ENCODE measurements around the gene ADGRD1. TPM values are rescaled to one million over a fixed set of nuclear protein-coding genes. Genes with fewer than 3 reads are reported as not detected.

The ADGRD1 gene
- total and polyA plus RNA-seq, 2 of the 8 experiments (the other 6 are each of a cell fraction or from before 2014, with no cell fraction given), result 0.36 to 0.48 TPM

- TF ChIP-seq CHD7 (IDR thresholded peaks at IDR 0.05; ENCODE audit: insufficient replicate concordance, low read length) (no peak), SIRT6 (IDR thresholded peaks at IDR 0.05; ENCODE audit: low read length) (no peak), HDAC2 (IDR thresholded peaks at IDR 0.05; ENCODE audit: borderline replicate concordance in 1 of 2, low read depth in 2 of 2, low read length in 2 of 2) (no peak), ZNF274 (IDR thresholded peaks at IDR 0.05; ENCODE audit: borderline replicate concordance, extremely low read depth, low read length) (no peak), RNF2 (IDR thresholded peaks at IDR 0.05; ENCODE audit: borderline replicate concordance, low read depth, low read length, missing control alignments, poor library complexity, severe bottlenecking) (no peak), E2F6 (IDR thresholded peaks at IDR 0.05) (peak; percentile 70), USF2 (IDR thresholded peaks at IDR 0.05; ENCODE audit: low read length) (no peak)
Measured at GRCh38 chr12:131018019-131018620, 64.4 kb downstream of the ADGRD1 start (continued).

Data from H1 (cell line).